PFSK-1 (cell line): ENCODE results near the gene CRADD.

Experiments
- FOXP2 ChIP-seq: optimal IDR thresholded peaks from 2 replicates; pipeline ENCODE3; 2011; ENCODE audit warnings: borderline replicate concordance, control low read depth, inconsistent platforms; ENCODE audit not compliant: insufficient read depth; ENCODE audit errors: extremely low read length, extremely low read depth
- POLR2AphosphoS5 ChIP-seq: IDR thresholded peaks from 2 replicates; pipeline ENCODE4 v1.6.1; 2012; ENCODE audit warnings: low read depth, mild to moderate bottlenecking, control low read depth, low read length, moderate library complexity
- REST ChIP-seq, 2 experiments: IDR thresholded peaks; 2 replicates each; pipeline versions ENCODE4 v1.6.1 to v1.8.0; 2011 to 2012; ENCODE audit warnings: low read depth in 2 of 2, low read length in 2 of 2, control low read depth in 1 of 2, inconsistent platforms in 1 of 2, mild to moderate bottlenecking in 1 of 2, moderate library complexity in 1 of 2; ENCODE audit not compliant: insufficient read depth in 1 of 2
- SIN3A ChIP-seq: IDR thresholded peaks from 2 replicates; pipeline ENCODE4 v1.6.1; 2012; ENCODE audit warnings: mild to moderate bottlenecking, low read length, moderate library complexity, borderline replicate concordance; ENCODE audit not compliant: insufficient read depth
- TAF1 ChIP-seq: IDR thresholded peaks from 2 replicates; pipeline ENCODE4 v1.6.1; 2012; ENCODE audit warnings: low read length, control low read depth, borderline replicate concordance; ENCODE audit not compliant: insufficient read depth

The CRADD gene

DNA sequence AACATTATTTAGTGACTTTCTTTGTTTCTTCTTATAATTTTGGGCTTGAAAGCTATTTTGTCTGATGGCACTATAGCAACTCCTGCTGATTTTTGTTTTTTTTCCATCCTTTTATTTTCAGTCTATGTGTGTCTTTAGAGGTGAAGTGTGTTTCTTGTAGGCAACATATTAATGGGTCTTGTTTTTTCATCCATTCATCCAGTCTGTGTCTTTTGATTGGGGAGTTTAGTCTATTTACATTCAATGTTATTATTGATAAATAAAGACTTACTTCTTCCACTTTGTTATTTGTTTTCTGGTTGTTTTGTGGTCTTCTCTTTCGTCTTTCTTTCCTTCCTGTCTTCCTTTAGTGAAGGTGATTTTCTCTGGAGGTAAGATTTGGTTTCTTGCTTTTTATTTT is 198.0 kb downstream of the CRADD start:
- no peak for TF ChIP-seq SIN3A
- no peak for TF ChIP-seq REST (IDR thresholded peaks at IDR 0.05; ENCODE audit: insufficient read depth in 1 of 2, low read depth in 2 of 2, low read length in 2 of 2)
- TF ChIP-seq FOXP2 = no peak
- TF ChIP-seq POLR2AphosphoS5 = no peak
- no peak for TF ChIP-seq TAF1

DNA sequence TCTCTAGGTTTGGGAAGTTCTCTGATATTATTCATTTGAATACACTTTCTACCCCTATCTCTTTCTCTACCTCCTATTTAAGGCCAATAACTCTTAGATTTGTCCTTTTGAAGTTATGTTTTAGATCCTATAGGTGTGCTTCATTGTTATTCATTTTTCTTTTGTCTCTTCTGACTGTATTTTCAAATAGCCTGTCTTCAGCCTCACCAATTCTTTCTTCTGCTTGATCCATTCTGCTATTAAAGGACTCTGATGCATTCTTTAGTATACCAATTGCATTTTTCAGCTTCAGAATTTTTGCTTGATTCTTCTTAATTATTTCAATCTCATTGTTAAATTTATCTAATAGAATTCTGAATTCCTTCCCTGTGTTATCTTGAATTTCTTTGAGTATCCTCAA is 199.2 kb downstream of the CRADD start:
- no peak for TF ChIP-seq TAF1
- TF ChIP-seq SIN3A = no peak
- TF ChIP-seq FOXP2 = no peak
- TF ChIP-seq POLR2AphosphoS5 = no peak
- TF ChIP-seq REST (IDR thresholded peaks at IDR 0.05; ENCODE audit: insufficient read depth in 1 of 2, low read depth in 2 of 2, low read length in 2 of 2) = no peak

DNA sequence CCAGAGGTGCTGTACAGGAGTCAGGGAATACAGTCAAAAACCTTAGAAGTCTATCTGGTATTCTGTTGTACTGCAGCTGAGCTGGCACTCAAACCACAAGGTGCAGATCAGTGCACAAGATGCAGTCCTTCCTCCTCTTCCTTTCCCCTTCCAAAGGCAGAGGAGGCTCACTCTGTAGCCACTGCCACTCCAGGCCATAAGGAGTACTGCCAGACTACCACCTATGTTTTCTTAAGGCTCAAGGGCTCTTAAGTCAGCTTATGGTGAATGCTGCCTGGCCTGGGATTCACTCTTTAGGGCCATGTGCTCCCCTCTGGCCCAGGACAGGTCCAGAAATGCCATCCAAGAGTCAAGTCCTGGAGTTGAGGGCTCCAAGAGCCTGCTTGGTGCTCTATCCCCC is 200.3 kb downstream of the CRADD start:
- no peak for TF ChIP-seq REST (IDR thresholded peaks at IDR 0.05; ENCODE audit: insufficient read depth in 1 of 2, low read depth in 2 of 2, low read length in 2 of 2)
- TF ChIP-seq TAF1 = no peak
- TF ChIP-seq FOXP2 = no peak
- no peak for TF ChIP-seq SIN3A
- TF ChIP-seq POLR2AphosphoS5 = no peak

DNA sequence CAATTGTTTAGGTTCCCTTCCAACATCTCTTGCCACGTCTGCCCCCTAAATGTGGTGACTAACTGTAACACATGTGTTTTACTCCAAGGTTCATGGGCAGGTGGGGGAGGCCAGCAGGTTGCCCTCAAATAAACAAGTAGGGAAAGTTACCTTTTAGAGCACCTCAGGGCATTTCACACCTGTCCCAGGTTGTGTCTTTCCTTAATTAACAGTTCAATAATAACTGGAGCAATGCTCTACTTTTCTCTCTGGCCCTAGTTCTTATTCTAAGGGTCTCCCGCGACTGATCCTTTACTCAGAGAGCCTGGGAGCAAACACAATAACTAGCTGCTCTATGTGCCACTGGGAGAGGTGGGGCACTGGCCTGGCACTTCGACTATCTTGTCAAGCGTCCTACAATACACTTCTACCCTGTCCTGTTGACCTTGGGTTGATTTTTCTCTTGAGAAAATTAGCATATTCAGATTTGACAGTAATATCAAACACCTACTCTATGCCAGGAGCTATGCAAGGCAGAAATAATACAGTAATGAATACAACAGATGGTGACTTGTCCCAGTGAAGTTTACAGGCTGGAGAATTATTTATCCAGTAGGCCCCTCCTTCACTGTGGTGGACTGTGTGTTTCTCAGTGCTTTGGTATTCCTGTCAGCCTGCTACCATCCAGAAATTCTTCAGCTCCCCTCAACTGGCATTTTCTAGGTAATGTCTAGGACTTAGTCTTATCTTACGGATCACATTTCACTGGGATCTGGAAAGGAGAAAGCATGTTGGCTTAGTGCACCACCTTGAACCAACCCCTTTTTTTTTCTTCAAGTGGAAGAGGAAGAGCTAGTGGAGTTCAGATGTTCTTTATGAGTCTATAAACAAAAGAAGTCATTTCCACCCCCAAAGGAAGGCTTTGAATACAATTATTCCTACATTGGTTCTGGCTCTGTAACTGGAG is 202.6 kb downstream of the CRADD start:
- TF ChIP-seq POLR2AphosphoS5 (no peak), FOXP2 (no peak), SIN3A (no peak), TAF1 (no peak), REST (IDR thresholded peaks at IDR 0.05; ENCODE audit: insufficient read depth in 1 of 2, low read depth in 2 of 2, low read length in 2 of 2) (no peak)
